Neuronal stem cell (in vitro differentiated cells): Measurements from ENCODE around the gene NSUN6.
A peak's percentile ranks its signal among the peaks of the same experiment; 100 is the strongest.
"Not testable (repeated sequence)": the region's sequence is repeated elsewhere in the genome, so short reads cannot be mapped to it uniquely, and the experiment has no call there.

ENCODE experiments used
- DNase-seq: peaks from one replicate; pipeline ENCODE4 v3.0.0-alpha.2; 2013; ENCODE audit warnings: low spot score
- H2AFZ ChIP-seq: one replicate; pipeline ENCODE4 v1.6.1; 2013; ENCODE audit warnings: mild to moderate bottlenecking, low read length, inconsistent platforms
- H2AK5ac ChIP-seq: 2 replicates; pipeline ENCODE4 v1.6.1; 2013; ENCODE audit warnings: low read depth, mild to moderate bottlenecking, inconsistent platforms, low read length, moderate library complexity, mixed read lengths
- H2BK120ac ChIP-seq: 2 replicates; pipeline ENCODE4 v1.6.1; 2013; ENCODE audit warnings: low read depth, mild to moderate bottlenecking, inconsistent platforms, low read length, moderate library complexity, mixed read lengths
- H2BK12ac ChIP-seq: one replicate; pipeline ENCODE4 v1.6.1; 2013; ENCODE audit warnings: low read length, inconsistent platforms
- H2BK15ac ChIP-seq: 2 replicates; pipeline ENCODE4 v1.6.1; 2013; ENCODE audit warnings: mild to moderate bottlenecking, low read length, inconsistent platforms, mixed read lengths
- H2BK5ac ChIP-seq: one replicate; pipeline ENCODE4 v1.6.1; 2013; ENCODE audit warnings: inconsistent platforms, mild to moderate bottlenecking, low read length, moderate library complexity
- H3K14ac ChIP-seq: one replicate; pipeline ENCODE4 v1.6.1; 2013; ENCODE audit warnings: low read length, inconsistent platforms
- H3K18ac ChIP-seq: 2 replicates; pipeline ENCODE4 v1.6.1; 2013; ENCODE audit warnings: low read length, inconsistent platforms
- H3K23ac ChIP-seq: 2 replicates; pipeline ENCODE4 v1.6.1; 2013; ENCODE audit warnings: low read depth, mild to moderate bottlenecking, mixed read lengths, low read length, inconsistent platforms; ENCODE audit not compliant: poor library complexity
- H3K27ac ChIP-seq: replicated peaks from 3 replicates; pipeline ENCODE4 v1.5.1; 2013; ENCODE audit warnings: low read length, inconsistent platforms
- H3K27me3 ChIP-seq, 3 experiments: 2 replicates each; pipeline ENCODE4 v1.6.1; 2013; ENCODE audit warnings: low read length in 3 of 3, mild to moderate bottlenecking in 2 of 3, inconsistent platforms in 1 of 3, low read depth in 1 of 3, mixed read lengths in 1 of 3, moderate library complexity in 1 of 3; ENCODE audit not compliant: control insufficient read depth in 3 of 3, insufficient read depth in 3 of 3
- H3K36me3 ChIP-seq, 2 donors: replicated peaks in 1 of 2; 2 replicates each; pipeline ENCODE4 v1.6.1; 2013; ENCODE audit warnings: low read length in 2 of 2; ENCODE audit not compliant: control insufficient read depth in 2 of 2, insufficient read depth in 2 of 2
- H3K4ac ChIP-seq: 2 replicates; pipeline ENCODE4 v1.6.1; 2013; ENCODE audit warnings: inconsistent platforms, mild to moderate bottlenecking, low read length, moderate library complexity
- H3K4me1 ChIP-seq, 2 donors: 1 replicate in 1 of 2; 2 replicates in 1 of 2; pipeline ENCODE4 v1.6.1; 2013; ENCODE audit warnings: low read length in 2 of 2, low read depth in 1 of 2; ENCODE audit not compliant: control insufficient read depth in 2 of 2, insufficient read depth in 1 of 2
- H3K4me2 ChIP-seq: one replicate; pipeline ENCODE4 v1.6.1; 2013; ENCODE audit warnings: mild to moderate bottlenecking, low read length, inconsistent platforms; ENCODE audit not compliant: insufficient read depth, poor library complexity, severe bottlenecking
- H3K4me3 ChIP-seq, 2 donors: 2 replicates each; pipeline ENCODE4 v1.5.1; 2013; ENCODE audit warnings: low read length in 2 of 2, mild to moderate bottlenecking in 2 of 2, inconsistent platforms in 1 of 2, moderate library complexity in 1 of 2
- H3K79me1 ChIP-seq: one replicate; pipeline ENCODE4 v1.6.1; 2013; ENCODE audit warnings: low read depth, mild to moderate bottlenecking, inconsistent platforms, low read length, moderate library complexity
- H3K9ac ChIP-seq: one replicate; pipeline ENCODE4 v1.6.1; 2013; ENCODE audit warnings: mild to moderate bottlenecking, low read depth, low read length, inconsistent platforms; ENCODE audit not compliant: poor library complexity
- H3K9me3 ChIP-seq, 2 donors: replicated peaks in 1 of 2; 2 replicates each; pipeline versions ENCODE3 to v1.6.1; 2013; ENCODE audit warnings: low read length in 2 of 2, mild to moderate bottlenecking in 2 of 2, inconsistent platforms in 1 of 2, low read depth in 1 of 2, mixed read lengths in 1 of 2, moderate library complexity in 1 of 2; ENCODE audit not compliant: control insufficient read depth in 2 of 2, insufficient read depth in 1 of 2
- H4K8ac ChIP-seq: one replicate; pipeline ENCODE4 v1.6.1; 2013; ENCODE audit warnings: low read depth, mild to moderate bottlenecking, inconsistent platforms, low read length, moderate library complexity
- H4K91ac ChIP-seq: one replicate; pipeline ENCODE4 v1.6.1; 2013; ENCODE audit warnings: low read length, low read depth, mild to moderate bottlenecking, inconsistent platforms; ENCODE audit not compliant: poor library complexity
- WGBS, 2 donors: extraction: QIAGEN DNeasy Blood & Tissue Kit; methylation state at CpG; one replicate each; pipeline ENCODE4 v1.1.7; 2013; ENCODE audit warnings: missing lambda C conversion rate in 2 of 2, mixed read lengths in 1 of 2; ENCODE audit not compliant: insufficient read length in 2 of 2, insufficient replicate concordance in 1 of 2; ENCODE audit errors: extremely low coverage in 2 of 2; 5-methylcytosine and 5-hydroxymethylcytosine counted together

Gene NSUN6

DNA sequence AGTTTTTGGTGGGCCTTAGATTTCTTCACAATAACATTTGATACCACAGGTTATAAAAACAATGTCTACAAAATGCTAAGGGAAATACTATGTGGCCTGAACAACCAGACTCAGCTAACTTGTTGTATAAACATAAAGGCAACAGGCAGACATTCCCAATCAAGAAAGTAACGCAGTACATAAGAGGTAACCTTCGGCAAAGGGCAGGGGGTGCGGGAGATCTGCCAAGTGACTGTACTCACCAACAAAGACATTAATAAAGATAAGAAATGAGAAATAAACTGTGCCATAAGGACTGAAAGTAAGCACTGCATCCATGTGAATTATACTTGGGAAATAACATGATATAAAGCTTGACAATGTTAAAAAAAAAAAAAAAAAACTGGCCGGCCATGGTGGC is 15.4 kb downstream of the NSUN6 start:
- Histone ChIP-seq H3K4me2 (no peak overlapping the region), H3K9ac (no peak overlapping the region), H3K4me3 (no peak overlapping the region), H3K27ac (no peak overlapping the region), H3K14ac (no peak overlapping the region), H4K8ac (no peak overlapping the region), H3K23ac (no peak overlapping the region), H3K18ac (no peak overlapping the region), H4K91ac (no peak overlapping the region), H3K4me1 (no peaks in the 10 kb centered on the region), H2BK12ac (no peak overlapping the region), H2BK5ac (no peak overlapping the region), H3K9me3 (no peaks in the 10 kb centered on the region), H3K79me1 (no peaks in the 10 kb centered on the region), H2AFZ (no peak overlapping the region), H3K27me3 (no peaks in the 10 kb centered on the region), H2BK15ac (no peak overlapping the region), H2BK120ac (no peak overlapping the region), H3K36me3 (peaks cover 0 to 15% of the 10 kb centered on the region in 2 donors), H2AK5ac (no peak overlapping the region), H3K4ac (no peak overlapping the region)
- no peak for DNase-seq
- no CpG with 5 or more reads among the region's 4 CpGs for WGBS, 2 donors

DNA sequence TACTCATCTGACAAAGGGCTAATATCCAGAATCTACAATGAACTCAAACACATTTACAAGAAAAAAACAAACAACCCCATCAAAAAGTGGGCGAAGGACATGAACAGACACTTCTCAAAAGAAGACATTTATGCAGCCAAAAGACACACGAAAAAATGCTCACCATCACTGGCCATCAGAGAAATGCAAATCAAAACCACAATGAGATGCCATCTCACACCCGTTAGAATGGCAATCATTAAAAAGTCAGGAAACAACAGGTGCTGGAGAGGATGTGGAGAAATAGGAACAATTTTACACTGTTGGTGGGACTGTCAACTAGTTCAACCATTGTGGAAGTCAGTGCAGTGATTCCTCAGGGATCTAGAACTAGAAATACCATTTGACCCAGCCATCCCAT is 18.9 kb downstream of the NSUN6 start:
- WGBS, 2 donors, result no CpG with 5 or more reads among the region's 3 CpGs
- DNase-seq, H3K79me1 ChIP-seq, H2AFZ ChIP-seq, H3K4me1 ChIP-seq, H2BK120ac ChIP-seq, H3K36me3 ChIP-seq, H3K23ac ChIP-seq, H2BK15ac ChIP-seq, H4K91ac ChIP-seq, H3K4me2 ChIP-seq, H3K4ac ChIP-seq, H2BK5ac ChIP-seq, H3K9ac ChIP-seq, H3K27me3 ChIP-seq, H4K8ac ChIP-seq, H3K4me3 ChIP-seq, H3K27ac ChIP-seq, H3K9me3 ChIP-seq, H3K14ac ChIP-seq, H2AK5ac ChIP-seq, H3K18ac ChIP-seq, H2BK12ac ChIP-seq: not testable (repeated sequence)

- H3K9me3 ChIP-seq, H3K14ac ChIP-seq, H4K8ac ChIP-seq, H2BK120ac ChIP-seq, H2BK12ac ChIP-seq, H3K4me1 ChIP-seq, H3K4ac ChIP-seq, H3K23ac ChIP-seq, H4K91ac ChIP-seq, H2AK5ac ChIP-seq, H3K27me3 ChIP-seq, H2BK15ac ChIP-seq, H3K79me1 ChIP-seq, H3K9ac ChIP-seq: not testable (repeated sequence)
- Histone ChIP-seq H3K36me3 (peaks cover 0 to 12% of the 10 kb centered on the region in 2 donors), H2AFZ (peak overlapping the region; percentile 92), H2BK5ac (peak overlapping the region; percentile 66), H3K4me2 (peak overlapping the region; percentile 78), H3K18ac (peak overlapping the region; percentile 78), H3K27ac (peak overlapping the region; percentile 49), H3K4me3 (peak overlapping the region; percentile 46 to 77)
- WGBS, 2 donors, result no CpG with 5 or more reads among the region's 25 CpGs
- peak; percentile 32 for DNase-seq
Observed at GRCh38 chr10:18627452-18628018, 23.9 kb downstream of the NSUN6 start.

DNA sequence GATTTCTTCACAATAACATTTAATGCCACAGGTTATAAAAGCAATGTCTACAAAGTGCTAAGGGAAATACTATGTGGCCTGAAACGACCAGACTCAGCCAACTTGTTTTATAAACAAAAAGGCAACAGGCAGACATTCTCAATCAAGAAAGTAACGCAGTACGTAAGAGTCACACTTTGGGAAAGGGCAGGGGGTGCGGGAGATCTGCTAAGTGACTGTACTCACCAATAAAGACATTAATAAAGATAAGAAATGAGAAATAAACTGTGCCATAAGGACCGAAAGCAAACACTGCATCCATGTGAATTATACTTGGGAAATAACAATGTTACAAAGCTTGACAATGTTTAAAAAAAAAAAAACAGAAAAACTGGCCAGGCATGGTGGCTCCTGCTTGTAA is 25.5 kb downstream of the NSUN6 start:
- Histone ChIP-seq H2BK12ac (no peak overlapping the region), H2BK5ac (no peak overlapping the region), H3K27me3 (no peaks in the 10 kb centered on the region), H3K79me1 (no peaks in the 10 kb centered on the region), H4K8ac (no peak overlapping the region), H3K4me2 (no peak overlapping the region), H2BK120ac (no peak overlapping the region), H2BK15ac (no peak overlapping the region), H3K23ac (no peak overlapping the region), H3K4ac (no peak overlapping the region), H2AK5ac (no peak overlapping the region), H3K36me3 (peaks cover 5 to 26% of the 10 kb centered on the region in 2 donors), H3K9ac (no peak overlapping the region), H3K4me1 (peaks cover 0 to 2% of the 10 kb centered on the region in 2 donors), H3K18ac (no peak overlapping the region), H3K4me3 (no peak overlapping the region), H3K9me3 (no peaks in the 10 kb centered on the region), H3K27ac (no peak overlapping the region), H2AFZ (no peak overlapping the region), H4K91ac (no peak overlapping the region), H3K14ac (no peak overlapping the region)
- no CpG with 5 or more reads among the region's 5 CpGs for WGBS, 2 donors
- no peak for DNase-seq
